Head of caudate nucleus (tissue), 42 donors: ENCODE measurements around the gene CTDSPL.
"Not testable (repeated sequence)": the region's sequence is repeated elsewhere in the genome, so short reads cannot be mapped to it uniquely, and the experiment has no call there.

Experiments used
- DNase-seq, 42 donors: peaks; one replicate each; pipeline versions ENCODE4 v3.0.0 to v3.0.0-alpha.2; 2020 to 2021; ENCODE audit warnings: mixed read lengths in 7 of 42
- intact Hi-C: fragments of 100-400 bp; cut with DNase I; formaldehyde crosslinking; loops from one replicate; pipeline ENCODE4 v1.15.0; 2022

Gene CTDSPL

DNA sequence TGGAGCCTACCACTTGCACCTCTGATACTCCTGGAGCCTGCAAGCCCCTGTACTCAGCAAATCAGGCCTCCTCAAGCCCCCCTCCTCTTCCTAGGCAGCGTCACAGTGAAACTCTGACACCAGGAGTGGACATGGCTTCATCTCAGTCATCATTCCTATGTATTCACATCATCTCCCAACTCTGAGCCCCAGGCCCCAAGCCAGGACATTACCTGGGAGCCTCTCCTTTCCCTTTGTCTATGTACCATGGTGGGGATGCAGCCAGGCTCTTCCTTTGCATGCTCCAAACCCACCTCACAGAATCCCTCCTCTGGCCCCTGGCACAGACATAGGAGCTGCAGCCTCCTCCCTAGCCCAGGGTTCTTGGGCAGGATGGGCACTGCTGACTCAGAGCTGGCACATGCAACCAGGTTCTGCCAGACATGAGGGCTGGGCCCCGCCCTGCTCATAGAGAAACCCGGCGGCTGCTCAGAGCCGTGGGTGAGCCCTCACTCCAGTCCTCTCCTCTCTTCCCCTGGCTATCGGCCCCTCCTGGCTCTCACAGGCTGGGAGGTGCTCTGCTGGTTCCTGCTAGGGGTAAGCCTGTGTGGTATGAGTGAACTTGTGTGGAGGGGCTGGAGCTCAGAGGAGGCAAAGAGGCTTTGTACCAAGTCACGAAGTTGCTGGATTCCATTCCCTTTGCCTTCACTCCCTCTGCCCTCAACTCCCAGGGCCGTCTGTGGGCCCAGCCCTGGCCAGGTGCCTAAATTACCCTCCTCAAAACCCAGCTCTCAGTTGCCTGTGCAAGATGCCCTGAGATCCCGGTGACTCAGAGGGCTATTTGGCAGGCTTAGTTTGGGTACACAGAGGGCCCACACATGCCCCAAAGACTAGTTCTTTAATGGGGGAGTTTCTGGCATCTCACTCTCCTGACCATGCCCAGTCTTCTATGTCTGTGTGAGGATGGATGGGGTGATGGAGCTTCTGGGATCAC, 169.6 kb downstream of the CTDSPL start:
- intact Hi-C loops: no loop called here
- DNase-seq: peak in 7 of 42 donors; percentile 22 to 81 (median 49)

DNA sequence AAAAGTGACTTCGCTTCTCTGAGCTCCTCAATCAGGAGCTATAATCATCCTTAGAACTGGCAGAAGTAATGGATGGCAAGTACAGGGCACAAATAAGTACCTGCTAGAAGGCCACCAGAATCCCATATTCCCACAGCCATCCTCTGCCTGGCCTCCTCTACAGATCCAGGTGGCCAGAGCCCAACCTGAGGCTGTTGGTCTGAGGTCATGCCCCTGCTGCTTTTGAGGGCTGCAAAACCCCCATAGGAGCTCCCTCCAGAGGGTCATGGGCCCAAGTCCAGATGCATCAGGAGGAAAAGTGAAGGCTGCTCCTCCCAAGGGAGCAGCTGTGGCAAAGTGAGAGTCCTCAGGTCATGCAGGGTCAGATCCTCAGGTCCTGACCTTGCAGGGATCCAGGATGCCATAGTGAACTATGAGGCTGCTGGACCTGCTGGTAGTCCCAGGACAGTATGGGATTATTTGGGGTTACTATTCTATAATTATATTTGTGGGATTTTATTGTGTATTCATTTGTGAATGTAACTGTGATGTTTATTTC, 170.7 kb downstream of the CTDSPL start:
- DNase-seq: no peak
- intact Hi-C loops: no loop called here

DNA sequence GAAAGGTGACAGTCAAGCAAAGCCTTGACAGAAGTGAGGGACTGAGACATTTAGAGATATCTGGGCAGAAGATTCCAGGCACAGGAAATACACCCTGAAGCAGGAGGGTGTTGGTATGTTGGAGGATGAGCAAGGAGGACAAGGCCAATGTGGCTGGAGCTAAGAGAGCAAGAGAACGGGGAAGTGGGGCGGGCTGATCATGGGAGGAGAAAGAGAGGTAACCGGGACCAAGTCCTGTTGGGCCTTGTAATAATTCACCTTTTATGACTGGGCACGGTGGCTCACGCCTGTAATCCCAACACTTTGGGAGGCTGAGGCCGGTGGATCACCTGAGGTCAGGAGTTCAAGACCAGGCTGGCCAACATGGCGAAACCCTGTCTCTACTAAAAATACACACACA, 171.9 kb downstream of the CTDSPL start:
- intact Hi-C loops, DNase-seq: not testable (repeated sequence)
